ENCODE data around the gene TRIM47.

DNA sequence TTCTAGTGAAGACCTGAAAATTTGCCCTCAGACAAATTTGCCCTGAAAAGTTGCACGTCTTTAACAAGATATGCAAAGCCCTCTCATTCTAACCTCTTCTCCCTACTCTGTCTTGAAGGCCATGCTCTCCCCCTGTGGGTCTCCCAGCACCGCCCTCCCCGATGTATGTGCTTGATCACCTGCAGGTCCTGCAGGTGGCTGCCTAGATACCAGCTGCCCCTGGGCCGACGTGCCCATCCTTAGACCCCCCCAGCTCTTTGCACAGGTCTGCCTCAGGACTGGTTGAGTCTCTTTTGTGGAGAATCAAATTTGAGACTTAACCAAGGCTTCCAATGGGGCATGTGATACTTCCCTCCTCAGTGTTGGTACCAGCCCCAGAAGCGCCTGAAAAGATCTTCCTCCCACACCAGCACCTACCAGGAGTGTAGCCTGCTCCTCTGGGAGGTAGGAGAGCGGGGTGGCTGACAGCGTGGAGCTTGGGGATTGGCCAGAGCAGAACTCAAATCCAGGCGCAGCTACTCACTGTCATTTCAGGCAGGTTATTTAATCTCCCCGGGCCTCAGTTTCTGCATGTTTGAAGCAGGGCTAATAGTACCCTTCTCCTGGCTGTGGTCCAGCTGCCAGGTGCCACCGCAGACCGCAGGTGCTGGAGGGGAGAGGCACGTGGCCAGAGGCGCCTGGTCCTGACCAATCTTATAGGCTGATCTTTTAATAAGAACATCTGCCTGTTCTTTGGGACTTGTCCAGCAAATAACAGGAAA lies 30.9 kb upstream of the TRIM47 start:
- TF ChIP-seq POLR2A (IDR thresholded peaks at IDR 0.05; ENCODE audit: low read depth) (no peak), EP300 (IDR thresholded peaks at IDR 0.05) (no peak), CTCF (IDR thresholded peaks at IDR 0.05) (no peak)

All from esophagus muscularis mucosa (tissue), 4 donors.